ENCODE results near the gene ZCCHC24. TPM values are rescaled to one million over a fixed set of nuclear protein-coding genes. Genes with fewer than 3 reads are reported as not detected.

The ZCCHC24 gene
- total and polyA plus RNA-seq, 2 donors (not counting 1 experiment from before 2014, with no cell fraction given), result 33.2 to 44.4 TPM

- Histone ChIP-seq H3K27ac (ENCODE audit: insufficient read depth, low read length) (no peak overlapping the region), H3K27me3 (ENCODE audit: control insufficient read depth, insufficient read depth, low read length) (no peaks in the 10 kb centered on the region), H3K4me2 (ENCODE audit: extremely low read depth, insufficient read depth, low read length) (no peak overlapping the region), H3K4me1 (ENCODE audit: control insufficient read depth, extremely low read depth, insufficient read depth, low read length) (peaks cover 32% of the 10 kb centered on the region), H3K9me3 (ENCODE audit: control insufficient read depth, insufficient read depth, low read depth, low read length) (no peaks in the 10 kb centered on the region), H3K36me3 (ENCODE audit: control insufficient read depth, insufficient read depth, low read length) (peaks cover 27% of the 10 kb centered on the region), H3K4me3 (replicated peaks in 1 of 4; ENCODE audit: control extremely low read depth in 1 of 4, insufficient read depth in 1 of 4, low read depth in 3 of 4, low read length in 4 of 4) (no peak overlapping the region), H3K9ac (ENCODE audit: insufficient read depth, low read length) (no peak overlapping the region), H3K79me2 (ENCODE audit: control insufficient read depth, insufficient read depth, low read length) (peaks cover 27% of the 10 kb centered on the region), H2AFZ (ENCODE audit: low read length) (no peak overlapping the region), H4K20me1 (ENCODE audit: control insufficient read depth, extremely low read depth, insufficient read depth, low read length) (no peaks in the 10 kb centered on the region)
- TF ChIP-seq EZH2 (IDR thresholded peaks at IDR 0.05; ENCODE audit: low read length, missing control alignments) (no peak), CTCF (conservative IDR thresholded peaks at IDR 0.05 in 1 of 2, IDR thresholded peaks at IDR 0.05 in 1 of 2; ENCODE audit: low read depth in 1 of 2, low read length in 2 of 2) (no peak)
- DNase-seq (ENCODE audit: low read depth in 2 of 2), result peak in 1 of 2 donors; percentile 32
These were observed 32.2 kb downstream of the ZCCHC24 start for GRCh38 chr10:79413196-79413595.

- H3K27me3 ChIP-seq (ENCODE audit: control insufficient read depth, insufficient read depth, low read length), result no peaks in the 10 kb centered on the region
- no peaks in the 10 kb centered on the region for H4K20me1 ChIP-seq (ENCODE audit: control insufficient read depth, extremely low read depth, insufficient read depth, low read length)
- no peak overlapping the region for H2AFZ ChIP-seq (ENCODE audit: low read length)
- no peak for TF ChIP-seq EZH2 (IDR thresholded peaks at IDR 0.05; ENCODE audit: low read length, missing control alignments)
- TF ChIP-seq CTCF (conservative IDR thresholded peaks at IDR 0.05 in 1 of 2, IDR thresholded peaks at IDR 0.05 in 1 of 2; ENCODE audit: low read depth in 1 of 2, low read length in 2 of 2), result no peak
- no peak overlapping the region for H3K27ac ChIP-seq (ENCODE audit: insufficient read depth, low read length)
- no peak overlapping the region for H3K4me2 ChIP-seq (ENCODE audit: extremely low read depth, insufficient read depth, low read length)
- H3K36me3 ChIP-seq (ENCODE audit: control insufficient read depth, insufficient read depth, low read length), result peaks cover 22% of the 10 kb centered on the region
- H3K9me3 ChIP-seq (ENCODE audit: control insufficient read depth, insufficient read depth, low read depth, low read length), result no peaks in the 10 kb centered on the region
- H3K4me3 ChIP-seq (replicated peaks in 1 of 4; ENCODE audit: control extremely low read depth in 1 of 4, insufficient read depth in 1 of 4, low read depth in 3 of 4, low read length in 4 of 4), result no peak overlapping the region
- H3K79me2 ChIP-seq (ENCODE audit: control insufficient read depth, insufficient read depth, low read length), result peaks cover 22% of the 10 kb centered on the region
- DNase-seq (ENCODE audit: low read depth in 2 of 2), result no peak
- H3K9ac ChIP-seq (ENCODE audit: insufficient read depth, low read length), result no peak overlapping the region
- H3K4me1 ChIP-seq (ENCODE audit: control insufficient read depth, extremely low read depth, insufficient read depth, low read length), result peaks cover 38% of the 10 kb centered on the region
These were observed 32.9 kb downstream of the ZCCHC24 start for GRCh38 chr10:79412516-79412915.

GRCh38 chr10:79411546-79412495, 33.6 kb downstream of the ZCCHC24 start:
- H3K79me2 ChIP-seq (ENCODE audit: control insufficient read depth, insufficient read depth, low read length), result peaks cover 25% of the 10 kb centered on the region
- H3K4me2 ChIP-seq (ENCODE audit: extremely low read depth, insufficient read depth, low read length), result no peak overlapping the region
- DNase-seq (ENCODE audit: low read depth in 2 of 2), result no peak
- no peaks in the 10 kb centered on the region for H4K20me1 ChIP-seq (ENCODE audit: control insufficient read depth, extremely low read depth, insufficient read depth, low read length)
- TF ChIP-seq EZH2 (IDR thresholded peaks at IDR 0.05; ENCODE audit: low read length, missing control alignments) (no peak), CTCF (conservative IDR thresholded peaks at IDR 0.05 in 1 of 2, IDR thresholded peaks at IDR 0.05 in 1 of 2; ENCODE audit: low read depth in 1 of 2, low read length in 2 of 2) (no peak)
- peaks cover 20% of the 10 kb centered on the region for H3K36me3 ChIP-seq (ENCODE audit: control insufficient read depth, insufficient read depth, low read length)
- H3K27ac ChIP-seq (ENCODE audit: insufficient read depth, low read length), result no peak overlapping the region
- peaks cover 39% of the 10 kb centered on the region for H3K4me1 ChIP-seq (ENCODE audit: control insufficient read depth, extremely low read depth, insufficient read depth, low read length)
- no peak overlapping the region for H2AFZ ChIP-seq (ENCODE audit: low read length)
- H3K9me3 ChIP-seq (ENCODE audit: control insufficient read depth, insufficient read depth, low read depth, low read length), result no peaks in the 10 kb centered on the region
- H3K9ac ChIP-seq (ENCODE audit: insufficient read depth, low read length), result no peak overlapping the region
- no peak overlapping the region for H3K4me3 ChIP-seq (replicated peaks in 1 of 4; ENCODE audit: control extremely low read depth in 1 of 4, insufficient read depth in 1 of 4, low read depth in 3 of 4, low read length in 4 of 4)
- H3K27me3 ChIP-seq (ENCODE audit: control insufficient read depth, insufficient read depth, low read length), result no peaks in the 10 kb centered on the region

All from fibroblast of lung (primary cell).